Measurements from ENCODE around the gene MCHR2. TPM values are rescaled to one million over a fixed set of nuclear protein-coding genes. Genes with fewer than 3 reads are reported as not detected.

The MCHR2 gene
- total RNA-seq, 6 experiments from 2014 or later, result not detected

- no peak for TF ChIP-seq CTCF (IDR thresholded peaks at IDR 0.05)
- Mint-ChIP-seq H3K9me3 (no peaks in the 10 kb centered on the region), H3K4me3 (no peak overlapping the region), H3K4me1 (ENCODE audit: low read depth) (no peaks in the 10 kb centered on the region), H3K27ac (no peak overlapping the region), H3K36me3 (ENCODE audit: low read depth) (no peaks in the 10 kb centered on the region), H3K27me3 (ENCODE audit: insufficient read depth) (peaks cover 4% of the 10 kb centered on the region)
- DNase-seq, result no peak
Observed at GRCh38 chr6:99901596-99902384, 92.2 kb downstream of the MCHR2 start.

GRCh38 chr6:99894815-99895214, 99.2 kb downstream of the MCHR2 start:
- Mint-ChIP-seq H3K4me3 (no peak overlapping the region), H3K27me3 (ENCODE audit: insufficient read depth) (peaks cover 7% of the 10 kb centered on the region), H3K4me1 (ENCODE audit: low read depth) (no peaks in the 10 kb centered on the region), H3K36me3 (ENCODE audit: low read depth) (no peaks in the 10 kb centered on the region), H3K27ac (no peak overlapping the region), H3K9me3 (no peaks in the 10 kb centered on the region)
- DNase-seq, result no peak
- TF ChIP-seq CTCF (IDR thresholded peaks at IDR 0.05), result no peak

GRCh38 chr6:99887066-99887465, 107.0 kb downstream of the MCHR2 start:
- peaks cover 9% of the 10 kb centered on the region for H3K27me3 Mint-ChIP-seq (ENCODE audit: insufficient read depth)
- no peak overlapping the region for H3K4me3 Mint-ChIP-seq
- no peak overlapping the region for H3K27ac Mint-ChIP-seq
- DNase-seq, result no peak
- no peaks in the 10 kb centered on the region for H3K36me3 Mint-ChIP-seq (ENCODE audit: low read depth)
- H3K4me1 Mint-ChIP-seq (ENCODE audit: low read depth), result no peaks in the 10 kb centered on the region
- TF ChIP-seq CTCF (IDR thresholded peaks at IDR 0.05), result no peak
- H3K9me3 Mint-ChIP-seq, result no peaks in the 10 kb centered on the region

GRCh38 chr6:99885051-99885450, 109.0 kb downstream of the MCHR2 start:
- no peak overlapping the region for H3K27ac Mint-ChIP-seq
- no peaks in the 10 kb centered on the region for H3K4me1 Mint-ChIP-seq (ENCODE audit: low read depth)
- H3K36me3 Mint-ChIP-seq (ENCODE audit: low read depth), result no peaks in the 10 kb centered on the region
- H3K27me3 Mint-ChIP-seq (ENCODE audit: insufficient read depth), result peaks cover 12% of the 10 kb centered on the region
- DNase-seq, result no peak
- no peak overlapping the region for H3K4me3 Mint-ChIP-seq
- no peaks in the 10 kb centered on the region for H3K9me3 Mint-ChIP-seq
- no peak for TF ChIP-seq CTCF (IDR thresholded peaks at IDR 0.05)

GRCh38 chr6:99882128-99882702, 111.8 kb downstream of the MCHR2 start:
- Mint-ChIP-seq H3K27ac (no peak overlapping the region), H3K36me3 (ENCODE audit: low read depth) (no peaks in the 10 kb centered on the region), H3K9me3 (no peaks in the 10 kb centered on the region), H3K4me1 (ENCODE audit: low read depth) (no peaks in the 10 kb centered on the region), H3K4me3 (no peak overlapping the region), H3K27me3 (ENCODE audit: insufficient read depth) (peaks cover 15% of the 10 kb centered on the region)
- DNase-seq, result no peak
- TF ChIP-seq CTCF (IDR thresholded peaks at IDR 0.05), result no peak
